ENCODE results near the gene TEX14. TPM values are rescaled to one million over a fixed set of nuclear protein-coding genes. Genes with fewer than 3 reads are reported as not detected.
A peak's percentile ranks its signal among the peaks of the same experiment; 100 is the strongest.

Gene TEX14
- polyA plus RNA-seq, 3 donors = 0.25 TPM; not detected in 2

- Histone ChIP-seq H3K4me1 (ENCODE audit: control insufficient read depth in 1 of 2, insufficient read depth in 2 of 2, low read length in 2 of 2) (peaks cover 54 to 63% of the 10 kb centered on the region in 2 donors), H3K4me2 (replicated peaks; ENCODE audit: extremely low read depth, low read length, poor library complexity, severe bottlenecking) (peak overlapping the region; percentile 85), H3K9me3 (replicated peaks in 1 of 2; ENCODE audit: control insufficient read depth in 1 of 2, insufficient read depth in 1 of 2, low read length in 2 of 2) (no peaks in the 10 kb centered on the region), H4K20me1 (ENCODE audit: insufficient read depth, low read length) (no peaks in the 10 kb centered on the region), H2AFZ (ENCODE audit: insufficient read depth, low read depth, low read length, poor library complexity, severe bottlenecking) (peak overlapping the region; percentile 73), H3K9ac (ENCODE audit: insufficient read depth, low read length, poor library complexity, severe bottlenecking) (no peak overlapping the region), H3K79me2 (ENCODE audit: insufficient read depth, low read length) (no peaks in the 10 kb centered on the region), H3K4me3 (replicated peaks in 1 of 3; ENCODE audit: low read depth in 2 of 3, low read length in 3 of 3) (peak overlapping the region in 2 of 3 experiments; percentile 30 to 70), H3K27ac (ENCODE audit: low read depth in 1 of 2, low read length in 2 of 2) (no peak overlapping the region), H3K27me3 (ENCODE audit: control insufficient read depth in 2 of 2, insufficient read depth in 2 of 2, low read length in 2 of 2) (peaks cover 4 to 31% of the 10 kb centered on the region in 2 donors), H3K36me3 (replicated peaks in 1 of 2; ENCODE audit: control insufficient read depth in 1 of 2, insufficient read depth in 2 of 2, low read length in 2 of 2) (no peaks in the 10 kb centered on the region)
- Mint-ChIP-seq H3K27me3 (ENCODE audit: low read depth in 3 of 3) (peaks cover 39 to 46% (median 42%) of the 10 kb centered on the region in 3 donors), H3K4me3 (peak overlapping the region; percentile 54 to 78), H3K27ac (no peak overlapping the region), H3K9me3 (peaks cover 0 to 2% (median 0%) of the 10 kb centered on the region in 7 donors), H3K36me3 (peaks cover 2 to 14% of the 10 kb centered on the region in 2 donors), H3K4me1 (peaks cover 63% of the 10 kb centered on the region)
- WGBS (ENCODE audit: insufficient coverage) = 40% methylated on average over 1 of the region's 3 CpGs
- no peak for TF ChIP-seq CTCF (IDR thresholded peaks at IDR 0.05)
- intact Hi-C loops (cut with micrococcal nuclease) = no loop called here
- DNase-seq = no peak
These were observed 160.7 kb downstream of the TEX14 start for GRCh38 chr17:58531122-58531521.

DNA sequence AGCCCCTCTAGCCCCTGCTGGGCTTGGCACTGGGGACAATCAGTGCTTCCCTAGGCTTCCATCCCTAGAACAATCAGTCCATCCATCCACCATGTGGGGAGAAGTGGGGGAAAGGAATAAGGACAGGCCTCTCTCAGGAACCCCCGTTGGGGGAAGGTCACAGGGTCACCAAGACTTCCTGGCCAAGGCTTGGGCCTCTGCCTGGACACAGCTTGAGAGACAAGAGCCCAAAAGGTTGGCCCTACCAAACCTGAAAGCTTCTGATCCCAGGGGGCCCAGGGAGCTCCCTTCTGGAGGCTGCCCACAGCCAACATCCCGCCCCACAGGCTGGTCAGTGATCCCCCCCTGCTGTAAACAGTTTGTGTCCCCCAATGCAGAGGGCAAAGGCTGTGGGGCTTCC lies 161.2 kb downstream of the TEX14 start:
- WGBS (ENCODE audit: insufficient coverage) = 82% methylated on average over 2 of the region's 2 CpGs
- intact Hi-C loops (cut with micrococcal nuclease) = no loop called here
- Mint-ChIP-seq H3K27ac (no peak overlapping the region), H3K27me3 (ENCODE audit: low read depth in 3 of 3) (peaks cover 39 to 47% (median 40%) of the 10 kb centered on the region in 3 donors), H3K36me3 (peaks cover 2 to 14% of the 10 kb centered on the region in 2 donors), H3K4me3 (peak overlapping the region in 1 of 2 donors; percentile 78), H3K9me3 (peaks cover 0 to 2% (median 0%) of the 10 kb centered on the region in 7 donors), H3K4me1 (peaks cover 58% of the 10 kb centered on the region)
- Histone ChIP-seq H3K4me1 (ENCODE audit: control insufficient read depth in 1 of 2, insufficient read depth in 2 of 2, low read length in 2 of 2) (peaks cover 50 to 58% of the 10 kb centered on the region in 2 donors), H3K4me2 (replicated peaks; ENCODE audit: extremely low read depth, low read length, poor library complexity, severe bottlenecking) (no peak overlapping the region), H3K36me3 (replicated peaks in 1 of 2; ENCODE audit: control insufficient read depth in 1 of 2, insufficient read depth in 2 of 2, low read length in 2 of 2) (no peaks in the 10 kb centered on the region), H4K20me1 (ENCODE audit: insufficient read depth, low read length) (no peaks in the 10 kb centered on the region), H2AFZ (ENCODE audit: insufficient read depth, low read depth, low read length, poor library complexity, severe bottlenecking) (no peak overlapping the region), H3K79me2 (ENCODE audit: insufficient read depth, low read length) (no peaks in the 10 kb centered on the region), H3K27ac (ENCODE audit: low read depth in 1 of 2, low read length in 2 of 2) (no peak overlapping the region), H3K9me3 (replicated peaks in 1 of 2; ENCODE audit: control insufficient read depth in 1 of 2, insufficient read depth in 1 of 2, low read length in 2 of 2) (no peaks in the 10 kb centered on the region), H3K9ac (ENCODE audit: insufficient read depth, low read length, poor library complexity, severe bottlenecking) (no peak overlapping the region), H3K27me3 (ENCODE audit: control insufficient read depth in 2 of 2, insufficient read depth in 2 of 2, low read length in 2 of 2) (peaks cover 4 to 31% of the 10 kb centered on the region in 2 donors), H3K4me3 (replicated peaks in 1 of 3; ENCODE audit: low read depth in 2 of 3, low read length in 3 of 3) (no peak overlapping the region)
- no peak for TF ChIP-seq CTCF (IDR thresholded peaks at IDR 0.05)
- DNase-seq = no peak
